GM18858 (cell line): ENCODE data around the gene RHO.

Source experiments
- ATAC-seq: cut with Tn5 transposase; IDR thresholded peaks from one replicate; pipeline ENCODE4 v1.9.1; 2021; ENCODE audit not compliant: unreplicated experiment

Gene RHO

DNA sequence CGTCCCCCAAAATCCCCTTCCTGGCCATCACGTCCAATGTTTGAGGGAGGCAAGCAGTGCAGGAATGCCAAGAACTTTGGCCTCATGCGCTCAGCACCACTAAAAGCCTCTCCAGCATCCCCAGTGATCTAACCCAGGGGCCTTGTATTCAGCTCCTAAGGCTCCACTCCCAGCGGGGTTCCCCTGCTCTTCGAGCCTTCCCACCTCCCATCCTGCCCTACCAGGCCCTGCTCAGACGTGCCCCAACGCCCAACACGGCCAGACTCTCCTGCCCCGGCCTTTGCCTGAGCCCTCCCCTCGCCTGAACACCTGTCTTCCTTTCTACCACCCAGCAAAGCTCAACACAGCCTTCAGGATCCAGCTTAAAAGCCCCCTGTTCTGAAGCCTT, 47.6 kb downstream of the RHO start:
- ATAC-seq: no peak

DNA sequence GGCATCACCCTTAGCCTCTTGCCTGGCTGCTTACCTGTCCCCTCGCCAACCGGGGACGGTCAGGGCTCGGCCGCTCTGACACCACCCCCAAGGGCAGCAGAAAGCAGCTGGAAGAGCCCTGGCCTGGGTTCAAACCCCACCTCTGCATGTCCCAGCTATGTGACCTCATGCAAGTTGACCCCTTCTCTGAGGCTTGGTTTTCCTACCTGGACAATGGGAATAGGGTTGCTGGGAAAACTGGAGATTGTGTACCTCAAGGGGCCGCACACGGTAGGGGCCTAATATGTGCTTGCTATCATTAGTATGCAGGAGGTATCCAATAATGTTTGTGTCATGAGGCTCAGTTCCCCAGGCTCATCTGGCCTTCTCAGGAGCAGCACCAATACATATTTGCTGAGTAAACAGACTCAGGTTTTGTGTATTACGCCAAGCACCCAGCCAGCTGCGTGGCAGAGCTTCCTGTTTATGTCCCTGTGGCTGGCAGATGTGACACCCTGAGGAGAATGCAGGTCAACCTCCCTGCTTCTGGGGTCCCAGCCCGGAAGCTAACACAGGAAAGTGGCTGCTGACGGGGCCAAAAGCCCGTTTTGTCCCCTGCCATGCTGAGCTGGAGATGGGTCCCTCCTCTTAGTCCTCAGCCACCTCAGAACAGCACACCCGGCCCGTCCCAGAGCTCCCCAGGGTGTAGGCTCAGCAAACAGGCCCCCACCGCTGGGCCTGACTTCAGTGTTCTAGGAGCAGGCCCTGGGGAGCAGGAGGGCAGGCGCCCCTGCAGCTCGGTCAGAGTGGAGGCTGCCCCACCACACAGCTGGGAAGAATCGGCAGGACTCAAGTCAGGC, 48.3 kb downstream of the RHO start:
- peak; percentile 38 for ATAC-seq

DNA sequence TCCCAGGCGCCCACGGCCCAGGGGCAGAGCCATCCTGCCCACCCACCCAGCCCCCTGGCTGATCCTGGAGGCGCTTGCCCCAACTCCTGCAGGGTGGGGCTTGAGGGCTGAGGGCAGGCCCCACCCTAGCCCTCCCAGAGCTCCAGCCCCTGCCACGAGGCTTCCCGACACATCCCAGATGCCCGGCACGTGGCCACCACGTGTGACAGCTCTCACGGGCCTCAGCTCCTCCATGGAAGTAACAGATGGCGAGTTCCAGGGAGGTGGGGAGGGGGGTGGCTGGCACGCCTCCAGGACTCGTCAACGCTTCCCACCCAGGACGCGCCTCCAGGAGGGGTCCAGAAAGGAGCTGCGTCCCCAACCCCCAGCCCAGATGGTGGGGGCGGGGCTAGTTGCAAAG, 48.9 kb downstream of the RHO start:
- ATAC-seq: no peak

DNA sequence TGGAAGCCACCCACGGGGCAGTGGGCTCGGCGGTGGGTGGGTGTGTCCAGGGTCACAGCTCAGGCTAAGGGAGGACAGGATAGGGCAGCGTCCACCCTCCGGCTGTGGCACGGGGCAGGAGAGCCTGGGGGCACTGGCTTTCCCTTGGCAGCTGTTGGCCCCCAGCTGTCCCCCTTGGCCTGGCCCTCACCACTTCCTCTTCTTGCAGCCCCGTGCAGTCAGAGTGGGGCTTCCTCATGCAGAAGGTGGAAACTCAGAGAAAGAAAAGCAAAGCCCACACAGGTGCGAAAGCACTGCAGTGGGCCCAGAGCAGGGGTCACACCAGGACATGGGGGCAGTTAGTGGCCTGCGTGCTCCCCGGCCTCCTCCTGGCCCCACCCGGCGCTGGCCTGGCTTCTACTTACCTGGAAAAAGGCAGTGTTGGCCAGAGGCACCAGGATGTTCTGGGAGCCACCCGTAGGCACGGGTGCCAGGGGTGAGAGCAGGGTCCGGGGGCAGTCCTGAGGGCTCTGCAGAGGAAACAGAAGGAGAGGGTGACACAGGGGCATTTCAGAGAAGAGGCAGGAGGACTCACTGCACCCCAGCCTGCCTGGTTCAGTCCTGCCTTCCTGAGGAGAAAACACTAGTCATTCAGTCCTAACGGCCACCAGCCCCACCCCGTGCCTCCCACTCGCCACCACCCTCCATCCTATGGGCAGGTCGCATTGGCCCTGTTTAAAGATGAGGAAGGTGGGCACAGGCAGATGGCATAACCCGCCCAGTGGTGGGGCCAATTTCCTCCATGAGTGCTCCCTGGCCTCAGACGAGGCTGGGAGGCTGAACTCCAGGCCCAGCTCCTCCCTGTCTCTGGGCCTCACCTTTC, 49.7 kb downstream of the RHO start:
- peak; percentile 53 for ATAC-seq

DNA sequence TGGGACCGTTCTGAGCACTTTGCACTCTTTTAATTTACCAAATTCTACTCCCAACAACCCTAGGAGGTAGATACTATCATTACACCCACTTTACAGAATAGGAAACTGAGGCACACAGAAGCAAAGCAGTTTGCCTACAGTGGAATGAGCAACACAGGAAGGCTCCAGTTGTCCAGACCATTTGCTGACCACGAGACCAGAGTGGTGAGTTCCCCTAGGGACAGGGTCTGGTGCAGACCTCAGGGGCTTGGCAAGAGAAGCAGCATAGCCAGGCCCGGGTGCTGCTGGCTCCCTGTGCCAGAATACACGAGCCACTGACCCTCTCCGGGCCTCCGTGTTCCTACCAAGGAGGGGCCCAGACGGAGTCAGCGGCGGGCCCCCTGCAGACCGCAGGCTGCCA, 51.6 kb downstream of the RHO start:
- no peak for ATAC-seq

DNA sequence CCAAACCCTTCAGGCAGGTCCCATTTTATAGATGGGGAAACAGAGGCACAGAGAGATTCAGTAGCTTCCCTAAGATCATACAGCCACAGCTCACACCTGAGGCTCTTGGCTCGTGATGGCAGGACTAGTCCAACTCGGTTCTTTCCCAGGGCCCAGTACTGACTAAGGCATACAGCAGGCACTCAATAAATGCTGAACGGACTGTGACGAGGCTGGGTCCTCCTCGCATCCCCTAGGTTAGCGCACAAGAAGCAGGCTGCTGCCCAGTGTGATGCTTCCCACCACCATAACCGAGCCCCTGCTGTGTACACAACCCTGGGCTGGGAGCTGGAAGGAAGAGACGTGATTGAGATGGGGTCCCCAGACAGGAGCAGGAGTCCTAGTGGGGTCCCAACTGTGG, 53.2 kb downstream of the RHO start:
- no peak for ATAC-seq

DNA sequence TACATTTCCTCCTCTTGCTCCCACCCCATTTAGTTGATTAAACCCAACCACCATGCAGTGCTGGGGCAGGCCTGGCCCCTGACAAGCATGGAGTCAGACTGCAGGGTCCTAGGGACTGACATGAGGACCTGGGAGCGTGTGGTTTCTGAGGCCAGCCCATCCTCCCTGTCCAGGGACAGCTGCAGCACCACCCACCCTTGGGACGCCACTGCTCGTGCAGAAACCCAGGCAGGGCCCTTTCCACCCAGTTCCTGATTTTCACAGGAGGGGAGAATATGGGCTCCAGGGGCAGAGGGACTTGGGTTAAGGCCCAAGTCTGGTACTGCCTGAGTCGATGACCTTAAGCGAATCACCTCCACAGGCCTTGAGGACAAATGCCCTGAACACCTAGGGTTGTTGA, 54.4 kb downstream of the RHO start:
- ATAC-seq: no peak

DNA sequence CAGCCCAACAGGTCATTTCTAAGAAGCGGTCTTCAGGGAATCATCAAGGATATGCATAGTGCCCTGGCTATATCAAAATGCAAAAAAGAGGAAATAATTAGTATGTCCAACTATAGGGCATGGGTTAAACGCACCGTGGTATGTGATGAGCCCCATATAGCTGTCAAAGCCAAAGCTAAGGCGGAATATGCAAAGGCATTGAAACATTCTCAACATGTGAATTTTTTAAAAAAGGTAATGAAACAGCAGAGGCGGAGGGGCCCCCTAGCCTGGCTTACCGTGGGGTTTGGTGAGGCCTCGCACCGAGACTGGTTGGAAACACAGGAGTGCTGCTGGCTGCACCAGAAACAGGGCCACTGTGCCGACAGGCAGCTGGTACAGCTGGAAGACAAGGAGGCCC, 54.9 kb downstream of the RHO start:
- no peak for ATAC-seq

DNA sequence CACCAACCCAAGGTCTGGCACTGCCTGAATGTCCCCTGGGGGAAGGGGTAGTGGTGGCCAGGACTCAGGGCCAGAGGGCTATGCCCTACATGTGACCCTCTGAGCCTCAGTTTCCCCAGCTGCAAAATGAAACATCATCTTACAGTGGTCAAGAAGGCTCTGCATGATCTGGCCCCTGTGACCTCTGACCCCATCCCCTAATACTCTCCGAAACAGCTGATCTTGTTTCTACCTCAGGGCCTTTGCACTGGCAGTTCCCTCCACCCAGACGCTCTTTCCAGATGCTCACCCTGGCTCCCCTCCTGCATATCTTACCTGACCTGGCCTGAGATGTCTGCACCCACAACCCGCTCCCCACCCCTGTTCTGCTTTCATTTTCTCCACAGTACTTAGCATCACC, 56.2 kb downstream of the RHO start:
- no peak for ATAC-seq
